ENCODE data around the gene TMEM243. TPM values are rescaled to one million over a fixed set of nuclear protein-coding genes. Genes with fewer than 3 reads are reported as not detected.

Gene TMEM243
- total and polyA plus RNA-seq, 2 of the 4 experiments (the other 2 are of a cell fraction) = 28.7 to 31.1 TPM

DNA sequence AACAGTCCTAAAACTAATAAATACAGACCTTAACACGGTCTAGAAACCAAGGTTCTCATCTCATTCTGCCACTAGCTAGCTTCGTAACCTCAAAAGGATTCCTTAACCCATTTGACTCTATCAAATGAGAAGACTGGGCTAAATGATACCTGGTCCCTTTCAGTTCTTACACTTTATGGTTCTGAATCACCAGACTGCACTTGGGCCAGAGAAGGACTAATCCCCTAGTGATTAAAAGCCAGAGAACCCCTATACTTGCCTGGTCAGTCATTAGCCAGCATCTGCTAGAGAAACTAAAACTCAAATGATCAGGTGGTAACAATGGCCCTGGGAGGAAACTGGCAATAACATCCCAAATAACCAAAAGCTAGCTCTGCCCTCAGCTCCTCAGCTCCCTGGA, 16.8 kb downstream of the TMEM243 start:
- H2AK5ac ChIP-seq (ENCODE audit: low read depth, low read length) = no peak overlapping the region
- H2AK9ac ChIP-seq (replicated peaks; ENCODE audit: low read depth, low read length, poor library complexity) = no peak overlapping the region
- no peak overlapping the region for H4K5ac ChIP-seq (ENCODE audit: low read depth, low read length)
- no peak overlapping the region for H4K91ac ChIP-seq (ENCODE audit: insufficient read depth, low read depth, low read length)
- ATAC-seq (ENCODE audit: low read depth) (no peak), DNase-seq (no peak)
- H3K27ac ChIP-seq (ENCODE audit: insufficient read depth, low read length) = no peak overlapping the region
- H3K18ac ChIP-seq (ENCODE audit: low read depth, low read length) = no peak overlapping the region
- H3K79me1 ChIP-seq (ENCODE audit: low read depth in 1 of 2, low read length in 2 of 2) = peaks cover 22 to 52% of the 10 kb centered on the region in 2 experiments
- in situ Hi-C loops (cut with MboI; ENCODE audit: low sequenced_read_pairs) (no loop called here), intact Hi-C loops (cut with micrococcal nuclease) (no loop called here), dilution Hi-C loops (cut with HindIII; ENCODE audit: low sequenced_read_pairs, unreplicated experiment) (no loop called here)
- no peak overlapping the region for H3K4me2 ChIP-seq (ENCODE audit: low read depth, low read length)
- ChIA-PET CTCF (no interaction called here), POLR2A (ENCODE audit: unreplicated experiment) (no interaction called here)
- H4K20me1 ChIP-seq (ENCODE audit: insufficient read depth, low read length) = peaks cover 14% of the 10 kb centered on the region; the same call in 1 of the 2 replicates
- H3K4me1 ChIP-seq (ENCODE audit: control insufficient read depth, insufficient read depth, low read length) = no peaks in the 10 kb centered on the region
- no peak overlapping the region for H3K14ac ChIP-seq (replicated peaks; ENCODE audit: low read depth, low read length)
- H3K9me3 ChIP-seq (ENCODE audit: control insufficient read depth, insufficient read depth, low read length) = peaks cover 14% of the 10 kb centered on the region
- no peak overlapping the region for H3K9ac ChIP-seq (ENCODE audit: low read depth, low read length)
- no peak overlapping the region for H3K56ac ChIP-seq (ENCODE audit: extremely low read depth, insufficient read depth, low read length)
- H4K8ac ChIP-seq (ENCODE audit: low read depth in 2 of 2, low read length in 2 of 2) = no peak overlapping the region
- H2BK15ac ChIP-seq (ENCODE audit: low read depth, low read length) = no peak overlapping the region
- no peak overlapping the region for H3K4ac ChIP-seq (ENCODE audit: low read depth, low read length)
- H2BK20ac ChIP-seq (ENCODE audit: low read depth, low read length) = no peak overlapping the region
- peaks cover 3% of the 10 kb centered on the region; the same call in 1 of the 2 replicates for H3K9me1 ChIP-seq (ENCODE audit: insufficient read depth, low read length)
- H3K36me3 ChIP-seq (ENCODE audit: control insufficient read depth, insufficient read depth, low read length) = peaks cover 19% of the 10 kb centered on the region
- no peak overlapping the region for H2AFZ ChIP-seq (replicated peaks; ENCODE audit: low read length, poor library complexity)
- no peak overlapping the region for H2BK120ac ChIP-seq (ENCODE audit: low read depth, low read length)
- no TSS peak for BruUV-seq (replicated peaks)
- H3K23ac ChIP-seq (ENCODE audit: low read depth, low read length) = no peak overlapping the region
- H2BK5ac ChIP-seq (ENCODE audit: low read depth, low read length, poor library complexity, severe bottlenecking) = no peak overlapping the region
- TF ChIP-seq, protein P1, sequence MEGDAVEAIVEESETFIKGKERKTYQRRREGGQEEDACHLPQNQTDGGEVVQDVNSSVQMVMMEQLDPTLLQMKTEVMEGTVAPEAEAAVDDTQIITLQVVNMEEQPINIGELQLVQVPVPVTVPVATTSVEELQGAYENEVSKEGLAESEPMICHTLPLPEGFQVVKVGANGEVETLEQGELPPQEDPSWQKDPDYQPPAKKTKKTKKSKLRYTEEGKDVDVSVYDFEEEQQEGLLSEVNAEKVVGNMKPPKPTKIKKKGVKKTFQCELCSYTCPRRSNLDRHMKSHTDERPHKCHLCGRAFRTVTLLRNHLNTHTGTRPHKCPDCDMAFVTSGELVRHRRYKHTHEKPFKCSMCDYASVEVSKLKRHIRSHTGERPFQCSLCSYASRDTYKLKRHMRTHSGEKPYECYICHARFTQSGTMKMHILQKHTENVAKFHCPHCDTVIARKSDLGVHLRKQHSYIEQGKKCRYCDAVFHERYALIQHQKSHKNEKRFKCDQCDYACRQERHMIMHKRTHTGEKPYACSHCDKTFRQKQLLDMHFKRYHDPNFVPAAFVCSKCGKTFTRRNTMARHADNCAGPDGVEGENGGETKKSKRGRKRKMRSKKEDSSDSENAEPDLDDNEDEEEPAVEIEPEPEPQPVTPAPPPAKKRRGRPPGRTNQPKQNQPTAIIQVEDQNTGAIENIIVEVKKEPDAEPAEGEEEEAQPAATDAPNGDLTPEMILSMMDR (conservative IDR thresholded peaks at IDR 0.05; ENCODE audit: low read depth, low read length) = no peak
- no peak for TF ChIP-seq CEBPB (IDR thresholded peaks at IDR 0.05; ENCODE audit: low read depth, low read length)
- 100% methylated on average over 1 of the region's 2 CpGs; no CpG with 5 or more reads in 1 of the 2 experiments for WGBS, 2 experiments (ENCODE audit: extremely low coverage in 2 of 2, insufficient read length in 1 of 2)
- H3K4me3 ChIP-seq (ENCODE audit: insufficient read depth, low read depth, low read length) = no peak overlapping the region
- H3K27me3 ChIP-seq (ENCODE audit: control insufficient read depth, insufficient read depth, low read length) = no peaks in the 10 kb centered on the region

All from IMR-90 (cell line).